ENCODE measurements around the gene U2AF1L4. TPM values are rescaled to one million over a fixed set of nuclear protein-coding genes. Genes with fewer than 3 reads are reported as not detected.

The U2AF1L4 gene
- polyA plus RNA-seq, 1 donor from 2014 or later: 57.0 TPM

GRCh38 chr19:35759697-35760096 lies 14.5 kb upstream of the U2AF1L4 start:
- Histone ChIP-seq H3K9ac (ENCODE audit: low read length) (no peak overlapping the region), H3K79me2 (replicated peaks; ENCODE audit: insufficient read depth, low read length) (peaks cover 15% of the 10 kb centered on the region), H3K27me3 (ENCODE audit: insufficient read depth, low read depth, low read length) (no peaks in the 10 kb centered on the region), H3K36me3 (ENCODE audit: insufficient read depth, low read length) (no peaks in the 10 kb centered on the region), H3F3A (ENCODE audit: insufficient read depth, low read length, poor library complexity, severe bottlenecking) (no peaks in the 10 kb centered on the region), H3K9me2 (ENCODE audit: insufficient read depth, low read length) (no peaks in the 10 kb centered on the region), H3K4me2 (ENCODE audit: low read length) (no peak overlapping the region), H3K9me3 (ENCODE audit: low read length) (no peaks in the 10 kb centered on the region), H3K4me3 (ENCODE audit: low read length) (no peak overlapping the region), H3K27ac (ENCODE audit: low read length) (no peak overlapping the region), H2AFZ (ENCODE audit: low read depth, low read length) (no peak overlapping the region), H4K20me1 (ENCODE audit: insufficient read depth) (no peaks in the 10 kb centered on the region)
- TF ChIP-seq RAD21 (conservative IDR thresholded peaks at IDR 0.05) (no peak), EP300 (conservative IDR thresholded peaks at IDR 0.05; ENCODE audit: poor library complexity, severe bottlenecking) (no peak), EZH2 (IDR thresholded peaks at IDR 0.05; ENCODE audit: borderline replicate concordance, insufficient read depth, low read length, poor library complexity, severe bottlenecking) (no peak), TAF1 (IDR thresholded peaks at IDR 0.05; ENCODE audit: low read depth) (no peak), SMC3 (conservative IDR thresholded peaks at IDR 0.05; ENCODE audit: poor library complexity) (no peak), POLR2AphosphoS5 (IDR thresholded peaks at IDR 0.05) (no peak), REST (IDR thresholded peaks at IDR 0.05; ENCODE audit: borderline replicate concordance) (no peak), MXI1 (conservative IDR thresholded peaks at IDR 0.05; ENCODE audit: poor library complexity, severe bottlenecking) (no peak)
- TF ChIP-seq, protein P1, sequence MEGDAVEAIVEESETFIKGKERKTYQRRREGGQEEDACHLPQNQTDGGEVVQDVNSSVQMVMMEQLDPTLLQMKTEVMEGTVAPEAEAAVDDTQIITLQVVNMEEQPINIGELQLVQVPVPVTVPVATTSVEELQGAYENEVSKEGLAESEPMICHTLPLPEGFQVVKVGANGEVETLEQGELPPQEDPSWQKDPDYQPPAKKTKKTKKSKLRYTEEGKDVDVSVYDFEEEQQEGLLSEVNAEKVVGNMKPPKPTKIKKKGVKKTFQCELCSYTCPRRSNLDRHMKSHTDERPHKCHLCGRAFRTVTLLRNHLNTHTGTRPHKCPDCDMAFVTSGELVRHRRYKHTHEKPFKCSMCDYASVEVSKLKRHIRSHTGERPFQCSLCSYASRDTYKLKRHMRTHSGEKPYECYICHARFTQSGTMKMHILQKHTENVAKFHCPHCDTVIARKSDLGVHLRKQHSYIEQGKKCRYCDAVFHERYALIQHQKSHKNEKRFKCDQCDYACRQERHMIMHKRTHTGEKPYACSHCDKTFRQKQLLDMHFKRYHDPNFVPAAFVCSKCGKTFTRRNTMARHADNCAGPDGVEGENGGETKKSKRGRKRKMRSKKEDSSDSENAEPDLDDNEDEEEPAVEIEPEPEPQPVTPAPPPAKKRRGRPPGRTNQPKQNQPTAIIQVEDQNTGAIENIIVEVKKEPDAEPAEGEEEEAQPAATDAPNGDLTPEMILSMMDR (IDR thresholded peaks at IDR 0.05; ENCODE audit: poor library complexity, severe bottlenecking): no peak

GRCh38 chr19:35757749-35758608 lies 12.8 kb upstream of the U2AF1L4 start, which contains the start of gene PROSER3:
Gene PROSER3, plus strand, starts transcription at chr19:35758176. Its CDS starts 40 bp downstream, at chr19:35758216.
- peak within 1 kb of the TSS; percentile 80 for H3K27ac ChIP-seq (ENCODE audit: low read length)
- H3F3A ChIP-seq (ENCODE audit: insufficient read depth, low read length, poor library complexity, severe bottlenecking): no peaks in the 10 kb centered on the region
- H3K9me3 ChIP-seq (ENCODE audit: low read length): no peaks in the 10 kb centered on the region
- H3K4me2 ChIP-seq (ENCODE audit: low read length): peak within 1 kb of the TSS; percentile 59
- TF ChIP-seq, protein P1 (IDR thresholded peaks at IDR 0.05; ENCODE audit: poor library complexity, severe bottlenecking): peak; percentile 35
- TF ChIP-seq EZH2 (IDR thresholded peaks at IDR 0.05; ENCODE audit: borderline replicate concordance, insufficient read depth, low read length, poor library complexity, severe bottlenecking) (no peak), EP300 (conservative IDR thresholded peaks at IDR 0.05; ENCODE audit: poor library complexity, severe bottlenecking) (peak; percentile 41), SMC3 (conservative IDR thresholded peaks at IDR 0.05; ENCODE audit: poor library complexity) (peak; percentile 35), MXI1 (conservative IDR thresholded peaks at IDR 0.05; ENCODE audit: poor library complexity, severe bottlenecking) (peak; percentile 88), RAD21 (conservative IDR thresholded peaks at IDR 0.05) (no peak), TAF1 (IDR thresholded peaks at IDR 0.05; ENCODE audit: low read depth) (no peak), REST (IDR thresholded peaks at IDR 0.05; ENCODE audit: borderline replicate concordance) (no peak), POLR2AphosphoS5 (IDR thresholded peaks at IDR 0.05) (peak; percentile 76)
- peaks cover 8% of the 10 kb centered on the region for H3K36me3 ChIP-seq (ENCODE audit: insufficient read depth, low read length)
- peaks cover 15% of the 10 kb centered on the region for H3K79me2 ChIP-seq (replicated peaks; ENCODE audit: insufficient read depth, low read length)
- peak within 1 kb of the TSS; percentile 91 for H3K4me3 ChIP-seq (ENCODE audit: low read length)
- H2AFZ ChIP-seq (ENCODE audit: low read depth, low read length): peak within 1 kb of the TSS; percentile 90
- H3K27me3 ChIP-seq (ENCODE audit: insufficient read depth, low read depth, low read length): no peaks in the 10 kb centered on the region
- peak within 1 kb of the TSS; percentile 76 for H3K9ac ChIP-seq (ENCODE audit: low read length)
- H4K20me1 ChIP-seq (ENCODE audit: insufficient read depth): no peaks in the 10 kb centered on the region
- H3K9me2 ChIP-seq (ENCODE audit: insufficient read depth, low read length): no peaks in the 10 kb centered on the region
